ENCODE results near the gene KL. TPM values are rescaled to one million over a fixed set of nuclear protein-coding genes. Genes with fewer than 3 reads are reported as not detected.

The KL gene
- polyA plus RNA-seq, 1 donor (not counting 4 experiments of a cell fraction or from before 2014, with no cell fraction given): not detected

GRCh38 chr13:33028620-33029019 lies 12.4 kb downstream of the KL start:
- Histone ChIP-seq H3K9ac (ENCODE audit: control insufficient read depth, extremely low read depth, insufficient read depth, low read length) (no peak overlapping the region), H3K4me1 (ENCODE audit: control insufficient read depth, extremely low read depth, insufficient read depth, low read length) (no peaks in the 10 kb centered on the region), H3K36me3 (ENCODE audit: control insufficient read depth in 2 of 2, extremely low read depth in 1 of 2, insufficient read depth in 2 of 2, low read length in 2 of 2) (no peaks in the 10 kb centered on the region), H3K4me3 (ENCODE audit: control insufficient read depth in 2 of 3, extremely low read depth in 1 of 3, insufficient read depth in 2 of 3, low read depth in 1 of 3, low read length in 3 of 3) (no peak overlapping the region), H2AFZ (ENCODE audit: control insufficient read depth, low read length) (no peak overlapping the region), H3K9me1 (ENCODE audit: control insufficient read depth, extremely low read depth, insufficient read depth, low read length) (no peaks in the 10 kb centered on the region), H4K20me1 (ENCODE audit: control insufficient read depth, extremely low read depth, insufficient read depth, low read length) (no peaks in the 10 kb centered on the region), H3K79me2 (ENCODE audit: control insufficient read depth, insufficient read depth, low read length) (no peaks in the 10 kb centered on the region), H3K27me3 (ENCODE audit: control insufficient read depth, extremely low read depth, insufficient read depth, low read length) (peaks cover 6% of the 10 kb centered on the region), H3K27ac (ENCODE audit: control insufficient read depth, insufficient read depth, low read length) (no peak overlapping the region), H3K9me3 (ENCODE audit: control insufficient read depth, low read depth, low read length) (no peaks in the 10 kb centered on the region), H3K4me2 (ENCODE audit: control insufficient read depth, extremely low read depth, insufficient read depth, low read depth, low read length) (no peak overlapping the region)
- no peak for DNase-seq (ENCODE audit: low read depth, low spot score)
- TF ChIP-seq CTCF (optimal IDR thresholded peaks at IDR 0.05 in 1 of 3, IDR thresholded peaks at IDR 0.05 in 1 of 3, conservative IDR thresholded peaks at IDR 0.05 in 1 of 3; ENCODE audit: extremely low read depth in 1 of 3, insufficient read depth in 2 of 3, low read length in 3 of 3) (no peak), EZH2 (IDR thresholded peaks at IDR 0.05; ENCODE audit: low read length) (no peak)
- dilution Hi-C loops (cut with MboI; ENCODE audit: extremely low pct_ligation_motif_present, low sequenced_read_pairs): no loop called here
- no peak for FAIRE-seq

GRCh38 chr13:33031277-33031676 lies 15.1 kb downstream of the KL start:
- H3K9me3 ChIP-seq (ENCODE audit: control insufficient read depth, low read depth, low read length): no peaks in the 10 kb centered on the region
- H3K27ac ChIP-seq (ENCODE audit: control insufficient read depth, insufficient read depth, low read length): no peak overlapping the region
- DNase-seq (ENCODE audit: low read depth, low spot score) (no peak), FAIRE-seq (no peak)
- H3K9me1 ChIP-seq (ENCODE audit: control insufficient read depth, extremely low read depth, insufficient read depth, low read length): no peaks in the 10 kb centered on the region
- no peaks in the 10 kb centered on the region for H3K27me3 ChIP-seq (ENCODE audit: control insufficient read depth, extremely low read depth, insufficient read depth, low read length)
- H4K20me1 ChIP-seq (ENCODE audit: control insufficient read depth, extremely low read depth, insufficient read depth, low read length): no peaks in the 10 kb centered on the region
- no peak overlapping the region for H3K9ac ChIP-seq (ENCODE audit: control insufficient read depth, extremely low read depth, insufficient read depth, low read length)
- TF ChIP-seq CTCF (optimal IDR thresholded peaks at IDR 0.05 in 1 of 3, IDR thresholded peaks at IDR 0.05 in 1 of 3, conservative IDR thresholded peaks at IDR 0.05 in 1 of 3; ENCODE audit: extremely low read depth in 1 of 3, insufficient read depth in 2 of 3, low read length in 3 of 3) (no peak), EZH2 (IDR thresholded peaks at IDR 0.05; ENCODE audit: low read length) (no peak)
- H3K4me1 ChIP-seq (ENCODE audit: control insufficient read depth, extremely low read depth, insufficient read depth, low read length): no peaks in the 10 kb centered on the region
- H3K4me2 ChIP-seq (ENCODE audit: control insufficient read depth, extremely low read depth, insufficient read depth, low read depth, low read length): no peak overlapping the region
- dilution Hi-C loops (cut with MboI; ENCODE audit: extremely low pct_ligation_motif_present, low sequenced_read_pairs): no loop called here
- no peak overlapping the region for H3K4me3 ChIP-seq (ENCODE audit: control insufficient read depth in 2 of 3, extremely low read depth in 1 of 3, insufficient read depth in 2 of 3, low read depth in 1 of 3, low read length in 3 of 3)
- H3K79me2 ChIP-seq (ENCODE audit: control insufficient read depth, insufficient read depth, low read length): no peaks in the 10 kb centered on the region
- no peak overlapping the region for H2AFZ ChIP-seq (ENCODE audit: control insufficient read depth, low read length)
- H3K36me3 ChIP-seq (ENCODE audit: control insufficient read depth in 2 of 2, extremely low read depth in 1 of 2, insufficient read depth in 2 of 2, low read length in 2 of 2): no peaks in the 10 kb centered on the region
